Endothelial cell of umbilical vein (primary cell): Measurements from ENCODE around the gene GOLT1B. TPM values are rescaled to one million over a fixed set of nuclear protein-coding genes. Genes with fewer than 3 reads are reported as not detected.

Source experiments
- BruUV-seq: library from RNA; stranded (reverse); fragments of 400-500 nt; replicated peaks from 2 replicates; lab custom pipeline; 2021; lab: Mats Ljungman, UMichigan
- CTCF ChIA-PET: fragments of 300-600, 350-600 bp; sonication (Branson Sonifier 250); formaldehyde crosslinking; loops from one replicate; lab custom pipeline; 2021; ENCODE audit warnings: antibody characterized with exemption, inconsistent platforms; lab: Charles Lee
- POLR2A ChIA-PET: fragments of 300-600, 350-600 bp; sonication (Branson Sonifier 250); formaldehyde crosslinking; loops from one replicate; lab custom pipeline; 2021; ENCODE audit warnings: antibody characterized with exemption, inconsistent platforms; lab: Charles Lee
- DNase-seq: peaks from one replicate; pipeline ENCODE4 v3.0.0-alpha.2; 2011; ENCODE audit warnings: low read depth, low spot score
- FAIRE-seq: peaks from 2 replicates; lab custom pipeline; 2011; peaks lifted over from hg19 to GRCh38; lab: Jason Lieb, UNC
- H2AFZ ChIP-seq: 2 replicates; pipeline ENCODE4 v1.6.0; 2012; ENCODE audit warnings: low read depth, low read length, control low read depth, inconsistent platforms
- H3K27ac ChIP-seq: 2 replicates; pipeline ENCODE4 v1.5.1; 2011; ENCODE audit warnings: low read depth, mild to moderate bottlenecking, control low read depth, low read length, moderate library complexity; ENCODE audit not compliant: insufficient read depth
- H3K27me3 ChIP-seq, 2 experiments: 2 replicates each; pipeline versions ENCODE4 v1.6.0 to v1.6.1; 2011; ENCODE audit warnings: low read length in 2 of 2, mixed read lengths in 1 of 2; ENCODE audit not compliant: control insufficient read depth in 2 of 2, insufficient read depth in 2 of 2
- H3K36me3 ChIP-seq, 2 experiments: 2 replicates in 1 of 2; 3 replicates in 1 of 2; pipeline ENCODE4 v1.5.1; 2011; ENCODE audit warnings: low read length in 2 of 2, mild to moderate bottlenecking in 1 of 2, moderate library complexity in 1 of 2; ENCODE audit not compliant: control insufficient read depth in 2 of 2, insufficient read depth in 2 of 2; ENCODE audit errors: extremely low read depth in 1 of 2
- H3K4me1 ChIP-seq: 3 replicates; pipeline ENCODE4 v1.5.1; 2011; ENCODE audit warnings: mild to moderate bottlenecking, low read length; ENCODE audit not compliant: control insufficient read depth, insufficient read depth; ENCODE audit errors: extremely low read depth
- H3K4me2 ChIP-seq: 2 replicates; pipeline ENCODE4 v1.6.1; 2011; ENCODE audit warnings: low read length, control low read depth, mixed read lengths; ENCODE audit not compliant: insufficient read depth
- H3K4me3 ChIP-seq, 3 experiments: fragments of 200-600 bp in 1 of 3; sonication (generic), shearing (Covaris generic) in 1 of 3; replicated peaks in 1 of 3; 2 replicates each; pipeline ENCODE4 v1.5.1; 2011 to 2016; ENCODE audit warnings: control low read depth in 3 of 3, low read length in 3 of 3, mild to moderate bottlenecking in 2 of 3, inconsistent platforms in 1 of 3, low read depth in 1 of 3, moderate library complexity in 1 of 3; ENCODE audit not compliant: insufficient read depth in 1 of 3
- H3K79me2 ChIP-seq: 2 replicates; pipeline ENCODE4 v1.6.0; 2012; ENCODE audit warnings: low read length, inconsistent platforms; ENCODE audit not compliant: control insufficient read depth, insufficient read depth
- H3K9ac ChIP-seq: replicated peaks from 2 replicates; pipeline ENCODE3; 2011; ENCODE audit warnings: low read length, control low read depth; ENCODE audit not compliant: insufficient read depth; ENCODE audit errors: extremely low read depth
- H3K9me1 ChIP-seq: replicated peaks from 3 replicates; pipeline ENCODE4 v1.6.0; 2011; ENCODE audit warnings: mild to moderate bottlenecking, low read length; ENCODE audit not compliant: control insufficient read depth, insufficient read depth; ENCODE audit errors: extremely low read depth
- H3K9me3 ChIP-seq: replicated peaks from 2 replicates; pipeline ENCODE4 v1.5.1; 2012; ENCODE audit warnings: low read length, inconsistent platforms; ENCODE audit not compliant: control insufficient read depth, insufficient read depth
- H4K20me1 ChIP-seq: replicated peaks from 2 replicates; pipeline ENCODE3; 2011; ENCODE audit warnings: mild to moderate bottlenecking, low read length; ENCODE audit not compliant: control insufficient read depth, insufficient read depth; ENCODE audit errors: extremely low read depth
- EZH2 ChIP-seq: IDR thresholded peaks from 2 replicates; pipeline ENCODE4 v1.6.1; 2012; ENCODE audit warnings: borderline replicate concordance, low read depth, mild to moderate bottlenecking, moderate library complexity, low read length, inconsistent platforms; ENCODE audit not compliant: severe bottlenecking
- FOS ChIP-seq: IDR thresholded peaks from 2 replicates; pipeline ENCODE4 v1.6.1; 2011; ENCODE audit warnings: mild to moderate bottlenecking, low read length, moderate library complexity, borderline replicate concordance; ENCODE audit not compliant: insufficient read depth
- GATA2 ChIP-seq: IDR thresholded peaks from 2 replicates; pipeline ENCODE4 v1.7.0; 2011; ENCODE audit warnings: low read depth, mild to moderate bottlenecking, moderate library complexity, mixed read lengths, low read length; ENCODE audit not compliant: insufficient read length, insufficient read depth
- JUN ChIP-seq: IDR thresholded peaks from 2 replicates; pipeline ENCODE4 v1.6.1; 2011; ENCODE audit warnings: borderline replicate concordance, low read depth; ENCODE audit not compliant: insufficient read length, insufficient read depth
- MYC ChIP-seq: IDR thresholded peaks from one replicate; pipeline ENCODE4 v1.6.1; 2011; ENCODE audit warnings: mild to moderate bottlenecking, low read depth, low read length
- POLR2A ChIP-seq: IDR thresholded peaks from 2 replicates; pipeline ENCODE4 v1.6.1; 2012; ENCODE audit warnings: low read depth, mild to moderate bottlenecking, control low read depth, low read length
- POLR2AphosphoS5 ChIP-seq: IDR thresholded peaks from 2 replicates; pipeline ENCODE4 v1.6.1; 2012; ENCODE audit warnings: low read depth, mild to moderate bottlenecking, control low read depth, low read length, moderate library complexity; ENCODE audit not compliant: insufficient read depth
- dilution Hi-C: fragments of 300-500 bp; cut with MboI; formaldehyde crosslinking; loops from one replicate; pipeline ENCODE4 v1.15.0; 2019; ENCODE audit warnings: low sequenced_read_pairs; ENCODE audit not compliant: extremely low pct_ligation_motif_present
- intact Hi-C: fragments of 100-400 bp; cut with micrococcal nuclease; formaldehyde crosslinking; loops from one replicate; pipeline ENCODE4 v1.10.0; 2022
- polyA plus RNA-seq, 4 experiments: library from polyadenylated mRNA; depleted of rRNA in 3 of 4; stranded (reverse) in 3 of 4; unstranded in 1 of 4; fragments of >200 nt; gene quantifications; 2 replicates each; pipeline versions ENCODE4 v1.2.1 to v1.2.3, GENCODE V29; 2011 to 2012; ENCODE audit warnings: missing spikeins in 1 of 4
- total RNA-seq: library from RNA; stranded (reverse); gene quantifications from 2 replicates; pipeline ENCODE4 v1.2.3, GENCODE V29; 2021
- TF ChIP-seq, protein P1 (sequence below), 2 donors: IDR thresholded peaks; 1 replicate in 1 of 2; 2 replicates in 1 of 2; pipeline ENCODE4 v1.5.1; 2011; ENCODE audit warnings: low read length in 2 of 2, mild to moderate bottlenecking in 2 of 2, moderate library complexity in 2 of 2, control low read depth in 1 of 2, inconsistent platforms in 1 of 2, low read depth in 1 of 2; ENCODE audit not compliant: insufficient read depth in 1 of 2; ENCODE audit errors: extremely low read depth in 1 of 2
- TF ChIP-seq, protein P2 (sequence below): IDR thresholded peaks from 2 replicates; pipeline ENCODE4 v1.6.1; 2011; ENCODE audit not compliant: insufficient read depth, insufficient read length

Gene GOLT1B
- total and polyA plus RNA-seq, 2 donors (not counting 3 experiments of a cell fraction or from before 2014, with no cell fraction given) = 21.9 to 50.5 TPM

DNA sequence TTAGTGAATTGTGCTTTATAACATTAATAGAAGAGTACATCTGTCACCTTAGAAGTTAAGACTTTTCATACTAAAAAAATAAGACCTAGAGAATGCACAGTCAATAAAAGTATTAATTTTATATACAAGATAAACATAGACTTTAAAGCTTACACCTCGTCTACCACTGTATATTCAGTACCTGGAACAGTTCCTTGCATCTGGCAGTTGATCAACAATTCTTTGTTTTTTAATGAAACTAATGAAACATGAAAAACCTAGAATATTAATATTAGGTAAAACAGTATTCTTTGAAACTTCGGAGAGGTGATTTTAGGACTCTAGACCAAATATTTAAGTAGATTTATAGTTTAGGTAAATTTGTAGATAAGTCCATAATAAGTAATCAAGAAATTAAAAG, 4.3 kb downstream of the GOLT1B start:
- peaks cover 18% of the 10 kb centered on the region for H3K4me1 ChIP-seq
- H3K9ac ChIP-seq = no peak overlapping the region
- POLR2A ChIA-PET = no interaction called here
- BruUV-seq = no TSS peak
- peaks cover 0 to 2% of the 10 kb centered on the region in 2 experiments for H3K36me3 ChIP-seq
- H2AFZ ChIP-seq = no peak overlapping the region
- intact Hi-C loops (no loop called here), dilution Hi-C loops (no loop called here)
- H3K4me2 ChIP-seq = no peak overlapping the region
- no peaks in the 10 kb centered on the region for H4K20me1 ChIP-seq
- H3K79me2 ChIP-seq = peaks cover 72% of the 10 kb centered on the region
- FAIRE-seq (no peak), DNase-seq (no peak)
- TF ChIP-seq, protein P1, sequence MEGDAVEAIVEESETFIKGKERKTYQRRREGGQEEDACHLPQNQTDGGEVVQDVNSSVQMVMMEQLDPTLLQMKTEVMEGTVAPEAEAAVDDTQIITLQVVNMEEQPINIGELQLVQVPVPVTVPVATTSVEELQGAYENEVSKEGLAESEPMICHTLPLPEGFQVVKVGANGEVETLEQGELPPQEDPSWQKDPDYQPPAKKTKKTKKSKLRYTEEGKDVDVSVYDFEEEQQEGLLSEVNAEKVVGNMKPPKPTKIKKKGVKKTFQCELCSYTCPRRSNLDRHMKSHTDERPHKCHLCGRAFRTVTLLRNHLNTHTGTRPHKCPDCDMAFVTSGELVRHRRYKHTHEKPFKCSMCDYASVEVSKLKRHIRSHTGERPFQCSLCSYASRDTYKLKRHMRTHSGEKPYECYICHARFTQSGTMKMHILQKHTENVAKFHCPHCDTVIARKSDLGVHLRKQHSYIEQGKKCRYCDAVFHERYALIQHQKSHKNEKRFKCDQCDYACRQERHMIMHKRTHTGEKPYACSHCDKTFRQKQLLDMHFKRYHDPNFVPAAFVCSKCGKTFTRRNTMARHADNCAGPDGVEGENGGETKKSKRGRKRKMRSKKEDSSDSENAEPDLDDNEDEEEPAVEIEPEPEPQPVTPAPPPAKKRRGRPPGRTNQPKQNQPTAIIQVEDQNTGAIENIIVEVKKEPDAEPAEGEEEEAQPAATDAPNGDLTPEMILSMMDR (IDR thresholded peaks at IDR 0.05; ENCODE audit: extremely low read depth in 1 of 2, insufficient read depth in 1 of 2, low read depth in 1 of 2, low read length in 2 of 2) = no peak
- TF ChIP-seq POLR2AphosphoS5 (no peak), JUN (no peak), FOS (no peak), GATA2 (no peak), MYC (no peak), POLR2A (no peak), EZH2 (no peak)
- TF ChIP-seq, protein P2, sequence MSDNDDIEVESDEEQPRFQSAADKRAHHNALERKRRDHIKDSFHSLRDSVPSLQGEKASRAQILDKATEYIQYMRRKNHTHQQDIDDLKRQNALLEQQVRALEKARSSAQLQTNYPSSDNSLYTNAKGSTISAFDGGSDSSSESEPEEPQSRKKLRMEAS = no peak
- no peaks in the 10 kb centered on the region for H3K9me3 ChIP-seq
- no peaks in the 10 kb centered on the region for H3K27me3 ChIP-seq
- no peak overlapping the region for H3K27ac ChIP-seq
- peaks cover 2% of the 10 kb centered on the region for H3K9me1 ChIP-seq
- H3K4me3 ChIP-seq = no peak overlapping the region
- CTCF ChIA-PET = no interaction called here
